Measurements from ENCODE around the gene LGR6.
A peak's percentile ranks its signal among the peaks of the same experiment; 100 is the strongest.

Gene LGR6

DNA sequence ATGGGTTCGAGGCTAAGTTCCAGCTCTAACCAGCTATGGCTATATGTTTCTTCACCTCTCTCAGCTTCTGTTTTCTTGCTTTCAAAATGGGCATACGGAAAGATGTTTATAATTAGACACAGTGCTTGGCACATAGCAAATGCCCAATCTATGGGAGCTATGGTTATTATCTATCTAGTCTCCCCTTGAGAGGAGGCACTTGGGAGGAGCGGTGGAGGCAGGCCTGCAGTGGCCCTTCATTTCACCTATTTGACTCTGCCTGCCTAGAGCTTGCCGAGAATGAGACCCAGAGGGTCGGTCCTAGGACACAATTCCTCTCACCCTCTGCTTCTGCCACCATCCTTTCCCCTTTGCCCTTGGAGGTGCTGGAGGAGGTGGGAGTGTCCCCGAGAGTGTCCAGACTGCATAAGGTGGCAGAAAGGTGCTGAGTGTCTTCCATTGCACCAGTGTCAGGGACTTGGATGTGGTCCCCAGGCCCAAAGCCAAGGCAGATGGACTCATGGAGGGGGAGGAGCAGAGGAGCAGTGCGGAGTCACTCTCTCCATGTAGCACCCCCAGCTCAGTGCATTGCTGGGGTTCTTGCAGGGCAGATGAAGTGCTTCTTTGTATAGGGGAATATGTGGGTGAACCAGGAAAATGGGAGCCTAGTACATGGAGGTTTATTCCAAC lies 9.0 kb downstream of the LGR6 start:
- TF ChIP-seq, protein P1, sequence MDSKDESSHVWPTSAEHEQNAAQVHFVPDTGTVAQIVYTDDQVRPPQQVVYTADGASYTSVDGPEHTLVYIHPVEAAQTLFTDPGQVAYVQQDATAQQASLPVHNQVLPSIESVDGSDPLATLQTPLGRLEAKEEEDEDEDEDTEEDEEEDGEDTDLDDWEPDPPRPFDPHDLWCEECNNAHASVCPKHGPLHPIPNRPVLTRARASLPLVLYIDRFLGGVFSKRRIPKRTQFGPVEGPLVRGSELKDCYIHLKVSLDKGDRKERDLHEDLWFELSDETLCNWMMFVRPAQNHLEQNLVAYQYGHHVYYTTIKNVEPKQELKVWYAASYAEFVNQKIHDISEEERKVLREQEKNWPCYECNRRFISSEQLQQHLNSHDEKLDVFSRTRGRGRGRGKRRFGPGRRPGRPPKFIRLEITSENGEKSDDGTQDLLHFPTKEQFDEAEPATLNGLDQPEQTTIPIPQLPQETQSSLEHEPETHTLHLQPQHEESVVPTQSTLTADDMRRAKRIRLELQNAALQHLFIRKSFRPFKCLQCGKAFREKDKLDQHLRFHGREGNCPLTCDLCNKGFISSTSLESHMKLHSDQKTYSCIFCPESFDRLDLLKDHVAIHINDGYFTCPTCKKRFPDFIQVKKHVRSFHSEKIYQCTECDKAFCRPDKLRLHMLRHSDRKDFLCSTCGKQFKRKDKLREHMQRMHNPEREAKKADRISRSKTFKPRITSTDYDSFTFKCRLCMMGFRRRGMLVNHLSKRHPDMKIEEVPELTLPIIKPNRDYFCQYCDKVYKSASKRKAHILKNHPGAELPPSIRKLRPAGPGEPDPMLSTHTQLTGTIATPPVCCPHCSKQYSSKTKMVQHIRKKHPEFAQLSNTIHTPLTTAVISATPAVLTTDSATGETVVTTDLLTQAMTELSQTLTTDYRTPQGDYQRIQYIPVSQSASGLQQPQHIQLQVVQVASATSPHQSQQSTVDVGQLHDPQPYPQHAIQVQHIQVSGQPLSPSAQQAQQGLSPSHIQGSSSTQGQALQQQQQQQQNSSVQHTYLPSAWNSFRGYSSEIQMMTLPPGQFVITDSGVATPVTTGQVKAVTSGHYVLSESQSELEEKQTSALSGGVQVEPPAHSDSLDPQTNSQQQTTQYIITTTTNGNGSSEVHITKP (tag by site-specific recombination; IDR thresholded peaks at IDR 0.05), result peak; percentile 49; the same call in 1 of the 2 replicates
- TF ChIP-seq, protein P2, sequence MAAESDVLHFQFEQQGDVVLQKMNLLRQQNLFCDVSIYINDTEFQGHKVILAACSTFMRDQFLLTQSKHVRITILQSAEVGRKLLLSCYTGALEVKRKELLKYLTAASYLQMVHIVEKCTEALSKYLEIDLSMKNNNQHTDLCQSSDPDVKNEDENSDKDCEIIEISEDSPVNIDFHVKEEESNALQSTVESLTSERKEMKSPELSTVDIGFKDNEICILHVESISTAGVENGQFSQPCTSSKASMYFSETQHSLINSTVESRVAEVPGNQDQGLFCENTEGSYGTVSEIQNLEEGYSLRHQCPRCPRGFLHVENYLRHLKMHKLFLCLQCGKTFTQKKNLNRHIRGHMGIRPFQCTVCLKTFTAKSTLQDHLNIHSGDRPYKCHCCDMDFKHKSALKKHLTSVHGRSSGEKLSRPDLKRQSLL (tag by site-specific recombination; IDR thresholded peaks at IDR 0.05), result no peak
- no peak for TF ChIP-seq FEZF1 (tag by site-specific recombination; IDR thresholded peaks at IDR 0.05)
- no peak for TF ChIP-seq ZFHX2 (tag by site-specific recombination; conservative IDR thresholded peaks at IDR 0.05)
- TF ChIP-seq ZNF350 (tag by site-specific recombination; IDR thresholded peaks at IDR 0.05), result no peak
- no peak for TF ChIP-seq ZNF211 (tag by site-specific recombination; IDR thresholded peaks at IDR 0.05; ENCODE audit: low read depth)
- Histone ChIP-seq H3K4me3 (ENCODE audit: low read depth, low read length) (no peak overlapping the region), H3K36me3 (ENCODE audit: control insufficient read depth in 2 of 2, insufficient read depth in 1 of 2, low read length in 2 of 2) (no peaks in the 10 kb centered on the region), H3K9me3 (ENCODE audit: control insufficient read depth, insufficient read depth, low read depth, low read length) (no peaks in the 10 kb centered on the region), H3K27ac (ENCODE audit: extremely low read depth, low read depth, low read length) (no peak overlapping the region), H3K4me1 (ENCODE audit: control insufficient read depth, insufficient read depth, low read length) (no peaks in the 10 kb centered on the region)
- POLR2A ChIA-PET, result no interaction called here
- CTCF ChIA-PET, result interaction anchor here (1.2 kb wide), 1 partner anchor 9 kb away, joined by 4 read pairs; the partner anchor contains the start of gene LGR6

DNA sequence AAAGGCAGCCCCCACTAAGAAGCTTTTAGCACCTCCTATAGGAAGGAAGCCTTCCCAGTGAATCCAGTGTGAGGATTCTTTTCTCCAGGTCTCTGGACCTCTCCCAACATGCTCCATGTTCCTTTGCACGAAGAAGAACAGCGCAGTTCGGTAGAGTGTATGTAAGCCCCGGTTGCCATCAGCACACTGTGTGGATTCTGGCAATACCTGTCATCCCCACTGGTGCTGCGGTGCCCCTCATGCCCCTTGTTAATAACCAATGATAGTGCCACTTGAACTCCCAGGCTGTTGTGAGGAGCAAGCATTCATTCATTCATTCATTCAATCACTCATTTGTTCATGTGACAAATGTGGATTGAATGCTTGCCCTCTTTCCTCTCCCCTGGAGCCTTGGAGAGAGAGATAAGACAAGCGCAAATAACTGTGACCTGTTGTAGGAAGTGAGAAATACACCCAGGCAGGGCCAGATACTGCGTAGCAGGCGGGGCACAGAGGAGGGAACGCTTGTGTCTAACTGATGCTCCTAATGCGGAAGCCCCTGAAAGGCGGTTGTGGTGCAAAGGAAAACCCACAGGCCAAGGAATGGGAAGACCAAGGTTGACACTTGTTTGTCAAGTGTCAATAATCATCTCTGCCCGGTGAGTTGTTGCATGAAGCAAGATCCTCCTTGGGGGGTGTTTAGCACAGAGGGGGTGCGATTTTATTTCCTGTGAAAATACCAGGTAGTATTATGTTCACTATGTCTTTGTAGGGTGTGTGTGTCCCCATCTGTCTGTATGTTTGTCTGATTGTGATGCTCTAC lies 9.8 kb downstream of the LGR6 start:
- POLR2A ChIA-PET, result no interaction called here
- CTCF ChIA-PET, result interaction anchor here (0.5 to 1.2 kb wide), 2 partner anchors 10 to 159 kb away, joined by 4 read pairs; partner anchors contain the start of gene LGR6
- no peak overlapping the region for H3K27ac ChIP-seq (ENCODE audit: extremely low read depth, low read depth, low read length)

DNA sequence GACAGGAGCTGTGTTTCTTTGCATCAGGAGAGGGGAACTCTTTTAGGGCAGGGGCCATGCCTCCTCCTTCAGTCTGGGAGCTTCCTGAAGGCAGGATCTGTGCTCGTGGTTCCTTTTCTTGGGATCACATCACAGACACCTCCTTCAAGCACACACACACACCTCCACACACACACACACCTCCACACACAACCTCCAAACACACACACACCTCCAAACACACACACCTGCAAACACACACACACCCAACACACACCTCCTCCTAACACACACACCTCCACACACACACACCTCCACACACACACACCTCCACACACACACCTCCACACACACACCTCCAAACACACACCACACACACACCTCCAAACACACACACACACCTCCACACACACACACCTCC lies 10.5 kb downstream of the LGR6 start:
- no peaks in the 10 kb centered on the region for H3K4me1 ChIP-seq (ENCODE audit: control insufficient read depth, insufficient read depth, low read length)
- ChIA-PET CTCF (no interaction called here), POLR2A (no interaction called here)
- H3K4me3 ChIP-seq (ENCODE audit: low read depth, low read length), result no peak overlapping the region
- TF ChIP-seq ZNF223 (tag by site-specific recombination; IDR thresholded peaks at IDR 0.05) (no peak), EGR2 (tag by site-specific recombination; IDR thresholded peaks at IDR 0.05; ENCODE audit: low read depth) (peak; percentile 92), KLF9 (tag by site-specific recombination; IDR thresholded peaks at IDR 0.05; ENCODE audit: low read depth) (peak; percentile 37; the same call in 1 of the 2 replicates), ZFHX2 (tag by site-specific recombination; conservative IDR thresholded peaks at IDR 0.05) (peak; percentile 77), ZNF10 (tag by site-specific recombination; IDR thresholded peaks at IDR 0.05) (no peak)
- TF ChIP-seq, protein P3, sequence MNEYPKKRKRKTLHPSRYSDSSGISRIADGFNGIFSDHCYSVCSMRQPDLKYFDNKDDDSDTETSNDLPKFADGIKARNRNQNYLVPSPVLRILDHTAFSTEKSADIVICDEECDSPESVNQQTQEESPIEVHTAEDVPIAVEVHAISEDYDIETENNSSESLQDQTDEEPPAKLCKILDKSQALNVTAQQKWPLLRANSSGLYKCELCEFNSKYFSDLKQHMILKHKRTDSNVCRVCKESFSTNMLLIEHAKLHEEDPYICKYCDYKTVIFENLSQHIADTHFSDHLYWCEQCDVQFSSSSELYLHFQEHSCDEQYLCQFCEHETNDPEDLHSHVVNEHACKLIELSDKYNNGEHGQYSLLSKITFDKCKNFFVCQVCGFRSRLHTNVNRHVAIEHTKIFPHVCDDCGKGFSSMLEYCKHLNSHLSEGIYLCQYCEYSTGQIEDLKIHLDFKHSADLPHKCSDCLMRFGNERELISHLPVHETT (tag by site-specific recombination; IDR thresholded peaks at IDR 0.05), result no peak
- TF ChIP-seq, protein P4, sequence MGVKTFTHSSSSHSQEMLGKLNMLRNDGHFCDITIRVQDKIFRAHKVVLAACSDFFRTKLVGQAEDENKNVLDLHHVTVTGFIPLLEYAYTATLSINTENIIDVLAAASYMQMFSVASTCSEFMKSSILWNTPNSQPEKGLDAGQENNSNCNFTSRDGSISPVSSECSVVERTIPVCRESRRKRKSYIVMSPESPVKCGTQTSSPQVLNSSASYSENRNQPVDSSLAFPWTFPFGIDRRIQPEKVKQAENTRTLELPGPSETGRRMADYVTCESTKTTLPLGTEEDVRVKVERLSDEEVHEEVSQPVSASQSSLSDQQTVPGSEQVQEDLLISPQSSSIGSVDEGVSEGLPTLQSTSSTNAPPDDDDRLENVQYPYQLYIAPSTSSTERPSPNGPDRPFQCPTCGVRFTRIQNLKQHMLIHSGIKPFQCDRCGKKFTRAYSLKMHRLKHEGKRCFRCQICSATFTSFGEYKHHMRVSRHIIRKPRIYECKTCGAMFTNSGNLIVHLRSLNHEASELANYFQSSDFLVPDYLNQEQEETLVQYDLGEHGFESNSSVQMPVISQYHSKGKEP (tag by site-specific recombination; IDR thresholded peaks at IDR 0.05), result no peak
- TF ChIP-seq, protein P5, sequence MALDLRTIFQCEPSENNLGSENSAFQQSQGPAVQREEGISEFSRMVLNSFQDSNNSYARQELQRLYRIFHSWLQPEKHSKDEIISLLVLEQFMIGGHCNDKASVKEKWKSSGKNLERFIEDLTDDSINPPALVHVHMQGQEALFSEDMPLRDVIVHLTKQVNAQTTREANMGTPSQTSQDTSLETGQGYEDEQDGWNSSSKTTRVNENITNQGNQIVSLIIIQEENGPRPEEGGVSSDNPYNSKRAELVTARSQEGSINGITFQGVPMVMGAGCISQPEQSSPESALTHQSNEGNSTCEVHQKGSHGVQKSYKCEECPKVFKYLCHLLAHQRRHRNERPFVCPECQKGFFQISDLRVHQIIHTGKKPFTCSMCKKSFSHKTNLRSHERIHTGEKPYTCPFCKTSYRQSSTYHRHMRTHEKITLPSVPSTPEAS (tag by site-specific recombination; IDR thresholded peaks at IDR 0.05), result peak; percentile 86
- no peaks in the 10 kb centered on the region for H3K9me3 ChIP-seq (ENCODE audit: control insufficient read depth, insufficient read depth, low read depth, low read length)
- H3K36me3 ChIP-seq (ENCODE audit: control insufficient read depth in 2 of 2, insufficient read depth in 1 of 2, low read length in 2 of 2), result no peaks in the 10 kb centered on the region
- no peak overlapping the region for H3K27ac ChIP-seq (ENCODE audit: extremely low read depth, low read depth, low read length)

More for the DNA sequence above, 9.8 kb downstream of the LGR6 start:
- Histone ChIP-seq H3K9me3 (ENCODE audit: control insufficient read depth, insufficient read depth, low read depth, low read length) (no peaks in the 10 kb centered on the region), H3K4me1 (ENCODE audit: control insufficient read depth, insufficient read depth, low read length) (no peaks in the 10 kb centered on the region), H3K36me3 (ENCODE audit: control insufficient read depth in 2 of 2, insufficient read depth in 1 of 2, low read length in 2 of 2) (no peaks in the 10 kb centered on the region), H3K4me3 (ENCODE audit: low read depth, low read length) (no peak overlapping the region)
- TF ChIP-seq ZNF473 (tag by site-specific recombination; IDR thresholded peaks at IDR 0.05), result no peak
- no peak for TF ChIP-seq ZNF677 (tag by site-specific recombination; IDR thresholded peaks at IDR 0.05)
- no peak for TF ChIP-seq WT1 (tag by site-specific recombination; IDR thresholded peaks at IDR 0.05)
- TF ChIP-seq, protein P6, sequence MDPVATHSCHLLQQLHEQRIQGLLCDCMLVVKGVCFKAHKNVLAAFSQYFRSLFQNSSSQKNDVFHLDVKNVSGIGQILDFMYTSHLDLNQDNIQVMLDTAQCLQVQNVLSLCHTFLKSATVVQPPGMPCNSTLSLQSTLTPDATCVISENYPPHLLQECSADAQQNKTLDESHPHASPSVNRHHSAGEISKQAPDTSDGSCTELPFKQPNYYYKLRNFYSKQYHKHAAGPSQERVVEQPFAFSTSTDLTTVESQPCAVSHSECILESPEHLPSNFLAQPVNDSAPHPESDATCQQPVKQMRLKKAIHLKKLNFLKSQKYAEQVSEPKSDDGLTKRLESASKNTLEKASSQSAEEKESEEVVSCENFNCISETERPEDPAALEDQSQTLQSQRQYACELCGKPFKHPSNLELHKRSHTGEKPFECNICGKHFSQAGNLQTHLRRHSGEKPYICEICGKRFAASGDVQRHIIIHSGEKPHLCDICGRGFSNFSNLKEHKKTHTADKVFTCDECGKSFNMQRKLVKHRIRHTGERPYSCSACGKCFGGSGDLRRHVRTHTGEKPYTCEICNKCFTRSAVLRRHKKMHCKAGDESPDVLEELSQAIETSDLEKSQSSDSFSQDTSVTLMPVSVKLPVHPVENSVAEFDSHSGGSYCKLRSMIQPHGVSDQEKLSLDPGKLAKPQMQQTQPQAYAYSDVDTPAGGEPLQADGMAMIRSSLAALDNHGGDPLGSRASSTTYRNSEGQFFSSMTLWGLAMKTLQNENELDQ (tag by site-specific recombination; IDR thresholded peaks at IDR 0.05; ENCODE audit: low read depth), result no peak
- peak; percentile 67 for TF ChIP-seq GLIS1 (tag by site-specific recombination; IDR thresholded peaks at IDR 0.05)
- TF ChIP-seq ZNF24 (tag by site-specific recombination; IDR thresholded peaks at IDR 0.05), result peak; percentile 85; the same call in 1 of the 2 replicates
- TF ChIP-seq YY2 (tag by site-specific recombination; IDR thresholded peaks at IDR 0.05), result no peak
